ENCODE data around the gene FBF1.

GRCh38 chr17:75875940-75876189 is 65.0 kb downstream of the FBF1 start:
- TF ChIP-seq, protein P1, sequence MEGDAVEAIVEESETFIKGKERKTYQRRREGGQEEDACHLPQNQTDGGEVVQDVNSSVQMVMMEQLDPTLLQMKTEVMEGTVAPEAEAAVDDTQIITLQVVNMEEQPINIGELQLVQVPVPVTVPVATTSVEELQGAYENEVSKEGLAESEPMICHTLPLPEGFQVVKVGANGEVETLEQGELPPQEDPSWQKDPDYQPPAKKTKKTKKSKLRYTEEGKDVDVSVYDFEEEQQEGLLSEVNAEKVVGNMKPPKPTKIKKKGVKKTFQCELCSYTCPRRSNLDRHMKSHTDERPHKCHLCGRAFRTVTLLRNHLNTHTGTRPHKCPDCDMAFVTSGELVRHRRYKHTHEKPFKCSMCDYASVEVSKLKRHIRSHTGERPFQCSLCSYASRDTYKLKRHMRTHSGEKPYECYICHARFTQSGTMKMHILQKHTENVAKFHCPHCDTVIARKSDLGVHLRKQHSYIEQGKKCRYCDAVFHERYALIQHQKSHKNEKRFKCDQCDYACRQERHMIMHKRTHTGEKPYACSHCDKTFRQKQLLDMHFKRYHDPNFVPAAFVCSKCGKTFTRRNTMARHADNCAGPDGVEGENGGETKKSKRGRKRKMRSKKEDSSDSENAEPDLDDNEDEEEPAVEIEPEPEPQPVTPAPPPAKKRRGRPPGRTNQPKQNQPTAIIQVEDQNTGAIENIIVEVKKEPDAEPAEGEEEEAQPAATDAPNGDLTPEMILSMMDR (IDR thresholded peaks at IDR 0.05; ENCODE audit: control extremely low read depth in 1 of 3, insufficient read depth in 1 of 3, low read depth in 1 of 3, low read length in 3 of 3) = no peak
- TF ChIP-seq POLR2A (IDR thresholded peaks at IDR 0.05; ENCODE audit: control extremely low read depth in 1 of 2, low read depth in 2 of 2, low read length in 2 of 2) (no peak), EZH2 (IDR thresholded peaks at IDR 0.05; ENCODE audit: low read depth, low read length, severe bottlenecking) (no peak), YY1 (IDR thresholded peaks at IDR 0.05; ENCODE audit: low read depth, low read length) (no peak), MAX (IDR thresholded peaks at IDR 0.05) (no peak), SIX5 (IDR thresholded peaks at IDR 0.05; ENCODE audit: low read depth, low read length) (no peak), EP300 (IDR thresholded peaks at IDR 0.05; ENCODE audit: borderline replicate concordance in 1 of 2, low read depth in 2 of 2, low read length in 2 of 2) (no peak), SUZ12 (IDR thresholded peaks at IDR 0.05; ENCODE audit: low read length) (no peak), KDM1A (IDR thresholded peaks at IDR 0.05; ENCODE audit: borderline replicate concordance, low read length) (no peak), JUN (IDR thresholded peaks at IDR 0.05; ENCODE audit: low read depth, low read length) (no peak)
